ENCODE data around the gene CLEC11A. TPM values are rescaled to one million over a fixed set of nuclear protein-coding genes. Genes with fewer than 3 reads are reported as not detected.
"Not testable (repeated sequence)": the region's sequence is repeated elsewhere in the genome, so short reads cannot be mapped to it uniquely, and the experiment has no call there.

CLEC11A gene
- total RNA-seq, 5 donors from 2014 or later (not counting 1 experiment from before 2014, with no cell fraction given) = 1.4 to 5.0 (median 3.7) TPM

DNA sequence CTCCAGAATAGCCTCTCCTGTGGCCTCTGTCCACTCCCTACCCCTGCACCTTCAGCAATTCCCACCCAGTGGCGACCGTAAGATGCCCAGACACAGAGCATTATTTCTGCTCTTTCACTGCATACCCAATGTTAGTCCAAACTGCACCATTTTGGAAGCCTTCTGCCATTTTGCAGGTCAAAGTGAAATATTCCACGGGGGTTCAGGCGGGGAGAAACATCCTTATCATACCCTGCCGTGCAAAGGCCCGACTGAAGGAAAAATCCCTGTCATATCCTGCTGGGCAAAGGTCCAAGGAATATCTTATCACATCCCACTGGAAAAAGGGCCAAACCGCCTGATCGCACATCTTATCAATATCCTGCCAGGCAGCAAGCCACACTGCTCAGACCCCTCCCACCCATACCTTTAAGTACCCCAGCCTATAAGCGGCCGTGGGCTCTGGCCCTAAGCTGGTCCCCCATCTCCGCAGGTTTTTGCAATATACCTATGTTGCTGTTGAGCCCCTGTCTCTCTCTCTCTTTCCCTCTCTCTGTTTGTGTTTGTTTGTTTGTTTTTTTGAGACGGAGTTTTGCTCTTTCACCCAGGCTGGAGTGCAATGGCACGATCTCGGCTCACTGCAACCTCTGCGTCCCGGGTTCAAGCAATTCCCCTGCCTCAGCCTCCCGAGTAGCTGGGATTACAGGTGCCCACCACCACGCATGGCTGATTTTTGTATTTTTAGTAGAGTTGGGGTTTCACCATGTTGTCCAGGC is 18.2 kb downstream of the CLEC11A start:
- ChIA-PET POLR2A (no interaction called here), CTCF (no interaction called here)
- Histone ChIP-seq H3K27me3 (replicated peaks in 1 of 2; ENCODE audit: control insufficient read depth in 2 of 2, extremely low read depth in 1 of 2, insufficient read depth in 2 of 2, low read length in 1 of 2) (peaks cover 0 to 53% of the 10 kb centered on the region in 2 experiments), H3K9me3 (no peaks in the 10 kb centered on the region), H3K36me3 (ENCODE audit: control insufficient read depth in 2 of 2, extremely low read depth in 1 of 2, insufficient read depth in 1 of 2, low read length in 1 of 2) (no peaks in the 10 kb centered on the region), H3K27ac (ENCODE audit: low read length) (no peak overlapping the region), H3K4me1 (ENCODE audit: control insufficient read depth in 1 of 2, extremely low read depth in 1 of 2, insufficient read depth in 2 of 2, low read length in 2 of 2) (no peaks in the 10 kb centered on the region), H3K4me3 (ENCODE audit: control insufficient read depth in 1 of 2, extremely low read depth in 1 of 2, low read length in 1 of 2) (no peak overlapping the region)
- Mint-ChIP-seq H3K4me1 (peaks cover 0 to 7% (median 0%) of the 10 kb centered on the region in 3 donors), H3K27me3 (peaks cover 46 to 56% of the 10 kb centered on the region in 2 donors), H3K36me3 (no peaks in the 10 kb centered on the region), H3K27ac (no peak overlapping the region), H3K9me3 (no peaks in the 10 kb centered on the region), H3K4me3 (no peak overlapping the region)
- 64% methylated on average over 15 of the region's 18 CpGs for WGBS (ENCODE audit: insufficient coverage)
- ATAC-seq (replicated peaks in 1 of 4) (no peak), DNase-seq (no peak)

DNA sequence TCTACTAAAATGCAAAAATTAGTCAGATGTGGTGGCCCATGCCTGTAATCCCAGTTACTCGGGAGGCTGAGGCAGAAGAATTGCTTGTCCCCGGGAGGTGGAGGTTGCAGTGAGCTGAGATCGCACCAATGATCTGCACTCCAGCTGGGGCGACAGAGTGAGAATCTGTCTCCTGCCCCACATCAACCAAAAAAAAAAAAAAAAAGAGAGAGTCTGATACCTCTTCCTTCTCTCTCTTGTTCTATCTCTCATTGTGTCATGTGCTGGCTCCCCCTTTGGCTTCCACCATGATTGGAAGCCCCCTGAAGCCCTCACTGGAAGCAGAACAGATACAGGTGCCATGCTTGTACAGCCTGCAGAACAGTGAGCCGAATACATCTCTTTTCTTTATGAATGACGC is 20.4 kb downstream of the CLEC11A start:
- H3K27ac Mint-ChIP-seq = no peak overlapping the region
- peaks cover 40 to 52% of the 10 kb centered on the region in 2 donors for H3K27me3 Mint-ChIP-seq
- DNase-seq (no peak), ATAC-seq (replicated peaks in 1 of 4) (no peak)
- no peak overlapping the region for H3K4me3 ChIP-seq (ENCODE audit: control insufficient read depth in 1 of 2, extremely low read depth in 1 of 2, low read length in 1 of 2)
- H3K36me3 ChIP-seq (ENCODE audit: control insufficient read depth in 2 of 2, extremely low read depth in 1 of 2, insufficient read depth in 1 of 2, low read length in 1 of 2) = no peaks in the 10 kb centered on the region
- no peaks in the 10 kb centered on the region for H3K9me3 ChIP-seq
- no peaks in the 10 kb centered on the region for H3K9me3 Mint-ChIP-seq
- CTCF ChIA-PET = no interaction called here
- POLR2A ChIA-PET = no interaction called here
- peaks cover 0 to 47% of the 10 kb centered on the region in 2 experiments for H3K27me3 ChIP-seq (replicated peaks in 1 of 2; ENCODE audit: control insufficient read depth in 2 of 2, extremely low read depth in 1 of 2, insufficient read depth in 2 of 2, low read length in 1 of 2)
- H3K4me3 Mint-ChIP-seq = no peak overlapping the region
- H3K27ac ChIP-seq (ENCODE audit: low read length) = no peak overlapping the region
- no peaks in the 10 kb centered on the region for H3K4me1 ChIP-seq (ENCODE audit: control insufficient read depth in 1 of 2, extremely low read depth in 1 of 2, insufficient read depth in 2 of 2, low read length in 2 of 2)
- no peaks in the 10 kb centered on the region for H3K36me3 Mint-ChIP-seq
- WGBS (ENCODE audit: insufficient coverage) = 93% methylated on average over 3 of the region's 6 CpGs
- peaks cover 0 to 7% (median 0%) of the 10 kb centered on the region in 3 donors for H3K4me1 Mint-ChIP-seq

DNA sequence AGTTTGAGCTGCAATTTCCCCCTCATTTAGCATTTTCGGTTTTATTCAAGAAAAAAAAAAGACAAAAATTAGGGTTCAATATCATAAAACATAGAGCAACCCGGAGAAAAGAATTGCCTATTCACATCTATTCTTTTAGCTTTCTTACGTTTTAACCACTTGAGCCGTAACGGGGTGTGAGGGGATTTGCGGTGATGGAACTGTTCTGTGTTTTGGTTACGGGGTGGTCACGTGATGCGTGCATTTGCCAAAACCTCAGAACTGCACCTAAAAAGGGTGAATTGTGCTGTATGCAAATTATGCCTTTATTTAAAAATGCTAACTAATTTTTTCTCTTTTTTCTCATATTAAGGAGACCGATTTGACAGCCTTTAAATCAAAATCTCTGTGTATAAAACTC is 22.1 kb downstream of the CLEC11A start:
- ChIA-PET CTCF (interaction anchor here in 1 of 2 donors (0.6 kb wide), 1 partner anchor 10 kb away, joined by 8 read pairs; no protein-coding TSS in a partner anchor), POLR2A (no interaction called here)
- DNase-seq = no peak
- Mint-ChIP-seq H3K36me3 (no peaks in the 10 kb centered on the region), H3K4me3 (no peak overlapping the region), H3K27me3 (peaks cover 27 to 40% of the 10 kb centered on the region in 2 donors), H3K4me1 (no peaks in the 10 kb centered on the region), H3K27ac (no peak overlapping the region), H3K9me3 (no peaks in the 10 kb centered on the region)
- ATAC-seq (replicated peaks in 1 of 4) = no peak
- Histone ChIP-seq H3K4me1 (ENCODE audit: control insufficient read depth in 1 of 2, extremely low read depth in 1 of 2, insufficient read depth in 2 of 2, low read length in 2 of 2) (no peaks in the 10 kb centered on the region), H3K27ac (ENCODE audit: low read length) (no peak overlapping the region), H3K27me3 (replicated peaks in 1 of 2; ENCODE audit: control insufficient read depth in 2 of 2, extremely low read depth in 1 of 2, insufficient read depth in 2 of 2, low read length in 1 of 2) (peaks cover 0 to 38% of the 10 kb centered on the region in 2 experiments), H3K36me3 (ENCODE audit: control insufficient read depth in 2 of 2, extremely low read depth in 1 of 2, insufficient read depth in 1 of 2, low read length in 1 of 2) (no peaks in the 10 kb centered on the region), H3K9me3 (no peaks in the 10 kb centered on the region), H3K4me3 (ENCODE audit: control insufficient read depth in 1 of 2, extremely low read depth in 1 of 2, low read length in 1 of 2) (no peak overlapping the region)
- no CpG with 5 or more reads among the region's 10 CpGs for WGBS (ENCODE audit: insufficient coverage)

DNA sequence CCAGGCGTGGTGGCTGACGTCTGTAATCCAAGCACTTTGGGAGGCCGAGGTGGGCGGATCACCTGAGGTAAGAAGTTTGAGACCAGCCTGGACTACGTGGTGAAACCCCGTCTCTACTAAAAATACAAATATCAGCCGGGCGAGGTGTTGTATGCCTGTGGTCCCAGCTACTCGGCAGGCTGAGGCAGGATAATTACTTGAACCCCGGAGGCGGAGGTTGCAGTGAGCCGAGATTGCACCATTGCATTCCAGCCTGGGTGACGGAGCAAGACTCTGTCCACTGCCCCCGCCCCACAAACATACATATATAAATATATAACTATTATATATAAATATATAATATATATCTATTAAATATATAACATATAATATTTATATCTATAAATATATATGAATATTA is 24.0 kb downstream of the CLEC11A start:
- peaks cover 0 to 22% of the 10 kb centered on the region in 2 experiments for H3K27me3 ChIP-seq (replicated peaks in 1 of 2; ENCODE audit: control insufficient read depth in 2 of 2, extremely low read depth in 1 of 2, insufficient read depth in 2 of 2, low read length in 1 of 2)
- H3K4me1 Mint-ChIP-seq; H3K9me3 Mint-ChIP-seq; POLR2A ChIA-PET; CTCF ChIA-PET; H3K27ac ChIP-seq (ENCODE audit: low read length); ATAC-seq (replicated peaks in 1 of 4); H3K4me3 ChIP-seq (ENCODE audit: control insufficient read depth in 1 of 2, extremely low read depth in 1 of 2, low read length in 1 of 2); H3K27ac Mint-ChIP-seq; H3K4me3 Mint-ChIP-seq; H3K9me3 ChIP-seq; DNase-seq; H3K36me3 Mint-ChIP-seq; H3K4me1 ChIP-seq (ENCODE audit: control insufficient read depth in 1 of 2, extremely low read depth in 1 of 2, insufficient read depth in 2 of 2, low read length in 2 of 2); H3K36me3 ChIP-seq (ENCODE audit: control insufficient read depth in 2 of 2, extremely low read depth in 1 of 2, insufficient read depth in 1 of 2, low read length in 1 of 2): not testable (repeated sequence)
- peaks cover 18 to 22% of the 10 kb centered on the region in 2 donors for H3K27me3 Mint-ChIP-seq
- 94% methylated on average over 6 of the region's 14 CpGs for WGBS (ENCODE audit: insufficient coverage)

DNA sequence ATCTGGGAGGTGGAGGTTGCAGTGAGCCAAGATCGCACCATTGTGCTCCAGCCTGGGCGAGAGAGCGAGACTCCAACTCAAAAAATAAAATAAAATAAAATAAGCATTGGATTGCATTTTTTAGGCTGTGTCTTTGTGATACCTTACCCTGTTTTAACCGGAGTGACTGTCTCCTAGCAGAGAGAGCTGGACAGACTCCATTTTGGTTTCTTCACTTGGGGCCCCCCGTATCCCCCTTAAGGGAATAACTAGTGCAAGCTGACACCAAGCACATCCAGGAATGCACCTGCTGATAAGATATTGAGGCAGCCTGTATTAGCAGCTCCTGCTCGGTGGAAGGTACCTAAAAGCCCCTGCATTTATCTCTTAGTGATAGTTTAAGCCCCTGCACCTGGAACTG is 26.3 kb downstream of the CLEC11A start:
- no peak overlapping the region for H3K27ac ChIP-seq (ENCODE audit: low read length)
- Mint-ChIP-seq H3K4me3 (no peak overlapping the region), H3K4me1 (no peaks in the 10 kb centered on the region), H3K27ac (no peak overlapping the region), H3K36me3 (no peaks in the 10 kb centered on the region), H3K27me3 (peaks cover 20 to 24% of the 10 kb centered on the region in 2 donors), H3K9me3 (no peaks in the 10 kb centered on the region)
- peaks cover 0 to 14% of the 10 kb centered on the region in 2 experiments for H3K27me3 ChIP-seq (replicated peaks in 1 of 2; ENCODE audit: control insufficient read depth in 2 of 2, extremely low read depth in 1 of 2, insufficient read depth in 2 of 2, low read length in 1 of 2)
- no peak for DNase-seq
- no peaks in the 10 kb centered on the region for H3K9me3 ChIP-seq
- 72% methylated on average over 2 of the region's 6 CpGs for WGBS (ENCODE audit: insufficient coverage)
- no peak overlapping the region for H3K4me3 ChIP-seq (ENCODE audit: control insufficient read depth in 1 of 2, extremely low read depth in 1 of 2, low read length in 1 of 2)
- POLR2A ChIA-PET = no interaction called here
- CTCF ChIA-PET = no interaction called here
- no peak for ATAC-seq (replicated peaks in 1 of 4)
- H3K36me3 ChIP-seq (ENCODE audit: control insufficient read depth in 2 of 2, extremely low read depth in 1 of 2, insufficient read depth in 1 of 2, low read length in 1 of 2) = no peaks in the 10 kb centered on the region
- H3K4me1 ChIP-seq (ENCODE audit: control insufficient read depth in 1 of 2, extremely low read depth in 1 of 2, insufficient read depth in 2 of 2, low read length in 2 of 2) = no peaks in the 10 kb centered on the region

DNA sequence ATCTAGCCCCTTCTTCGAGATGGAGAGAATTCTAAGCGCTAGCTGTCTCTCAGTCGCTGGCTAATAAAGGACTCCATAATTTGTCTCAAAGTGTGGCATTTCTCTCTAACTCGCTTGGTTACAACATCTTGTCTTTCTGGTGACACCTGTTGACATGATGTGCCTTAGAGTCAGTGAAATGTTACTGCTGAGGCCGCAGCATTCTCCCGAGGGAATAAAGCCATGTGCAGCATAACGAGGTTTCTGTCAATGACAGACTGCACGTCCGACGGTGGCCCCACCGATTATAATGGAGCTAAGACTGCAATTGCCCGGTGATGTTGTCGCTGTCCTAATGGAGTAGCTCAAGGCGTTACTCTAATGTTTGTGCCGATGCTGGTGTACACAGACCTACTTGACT is 26.8 kb downstream of the CLEC11A start:
- Mint-ChIP-seq H3K4me1 (no peaks in the 10 kb centered on the region), H3K27ac (no peak overlapping the region), H3K36me3 (no peaks in the 10 kb centered on the region), H3K4me3 (no peak overlapping the region), H3K9me3 (no peaks in the 10 kb centered on the region), H3K27me3 (peaks cover 20 to 24% of the 10 kb centered on the region in 2 donors)
- DNase-seq (no peak), ATAC-seq (replicated peaks in 1 of 4) (no peak)
- Histone ChIP-seq H3K27ac (ENCODE audit: low read length) (no peak overlapping the region), H3K9me3 (no peaks in the 10 kb centered on the region), H3K36me3 (ENCODE audit: control insufficient read depth in 2 of 2, extremely low read depth in 1 of 2, insufficient read depth in 1 of 2, low read length in 1 of 2) (no peaks in the 10 kb centered on the region), H3K27me3 (replicated peaks in 1 of 2; ENCODE audit: control insufficient read depth in 2 of 2, extremely low read depth in 1 of 2, insufficient read depth in 2 of 2, low read length in 1 of 2) (peaks cover 0 to 13% of the 10 kb centered on the region in 2 experiments), H3K4me1 (ENCODE audit: control insufficient read depth in 1 of 2, extremely low read depth in 1 of 2, insufficient read depth in 2 of 2, low read length in 2 of 2) (no peaks in the 10 kb centered on the region), H3K4me3 (ENCODE audit: control insufficient read depth in 1 of 2, extremely low read depth in 1 of 2, low read length in 1 of 2) (no peak overlapping the region)
- ChIA-PET POLR2A (no interaction called here), CTCF (no interaction called here)
- WGBS (ENCODE audit: insufficient coverage) = 87% methylated on average over 12 of the region's 15 CpGs

Measured in T-cell (primary cell).